Inflammatory macrophage treated with lipopolysaccharide for 4 hours (primary cell): Measurements from ENCODE around the gene SERPINA12.

ENCODE experiments used
- DNase-seq: peaks from one replicate; pipeline ENCODE4 v3.0.0-alpha.2; 2020

The SERPINA12 gene

DNA sequence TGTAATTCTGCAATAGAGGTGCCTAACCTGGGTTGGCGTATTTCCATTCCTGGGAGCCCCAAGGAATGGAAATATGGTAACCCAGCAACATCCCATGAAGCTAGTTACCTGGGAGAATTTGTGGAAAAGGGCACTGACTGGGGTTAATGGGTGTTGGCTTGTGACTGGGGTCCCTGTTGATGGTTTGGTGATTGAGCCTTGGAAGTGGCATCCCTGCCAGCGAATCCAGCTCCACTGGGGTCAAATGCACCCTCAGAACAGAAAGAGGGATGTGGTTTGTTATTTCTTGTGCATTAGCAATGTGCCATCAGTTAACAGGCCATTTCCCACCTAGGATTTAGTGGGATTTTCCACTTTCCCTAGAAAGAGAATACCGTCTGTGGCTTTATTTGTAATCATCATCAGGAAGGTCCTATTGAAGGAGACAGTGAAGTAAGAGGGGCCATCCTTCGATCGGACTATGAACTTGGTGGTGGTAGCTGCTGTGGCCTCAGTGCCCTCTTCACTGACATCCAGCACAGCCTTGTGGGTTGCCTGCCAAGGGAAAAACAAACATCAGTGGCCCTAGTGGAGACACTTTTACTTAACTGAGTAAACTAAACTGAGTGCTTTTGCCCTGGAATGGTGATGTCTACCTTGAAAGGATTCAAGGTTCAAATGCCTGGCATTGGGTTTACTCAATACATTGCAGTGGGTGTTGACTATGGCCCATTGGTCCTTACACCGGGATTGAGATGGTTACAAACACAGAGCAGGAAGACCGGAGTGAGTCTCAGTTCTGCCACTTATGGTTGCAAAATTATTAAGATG is 46.3 kb downstream of the SERPINA12 start:
- no peak for DNase-seq

DNA sequence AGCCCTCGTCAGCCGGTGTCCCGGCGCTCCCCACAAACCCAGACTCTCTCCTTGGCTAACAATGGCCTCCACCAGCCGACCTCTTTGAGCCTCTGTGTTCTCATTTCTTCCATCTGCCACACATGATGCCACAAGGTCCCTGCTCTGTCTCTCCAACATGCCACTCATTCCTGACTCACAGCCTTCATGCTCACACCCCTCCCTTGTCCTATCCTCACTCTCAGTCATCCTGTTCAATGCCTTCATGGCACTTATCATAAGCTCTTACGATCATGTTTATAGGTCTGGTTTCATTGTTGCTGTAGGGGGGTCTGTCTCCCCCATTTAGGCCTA is 47.1 kb downstream of the SERPINA12 start:
- no peak for DNase-seq

DNA sequence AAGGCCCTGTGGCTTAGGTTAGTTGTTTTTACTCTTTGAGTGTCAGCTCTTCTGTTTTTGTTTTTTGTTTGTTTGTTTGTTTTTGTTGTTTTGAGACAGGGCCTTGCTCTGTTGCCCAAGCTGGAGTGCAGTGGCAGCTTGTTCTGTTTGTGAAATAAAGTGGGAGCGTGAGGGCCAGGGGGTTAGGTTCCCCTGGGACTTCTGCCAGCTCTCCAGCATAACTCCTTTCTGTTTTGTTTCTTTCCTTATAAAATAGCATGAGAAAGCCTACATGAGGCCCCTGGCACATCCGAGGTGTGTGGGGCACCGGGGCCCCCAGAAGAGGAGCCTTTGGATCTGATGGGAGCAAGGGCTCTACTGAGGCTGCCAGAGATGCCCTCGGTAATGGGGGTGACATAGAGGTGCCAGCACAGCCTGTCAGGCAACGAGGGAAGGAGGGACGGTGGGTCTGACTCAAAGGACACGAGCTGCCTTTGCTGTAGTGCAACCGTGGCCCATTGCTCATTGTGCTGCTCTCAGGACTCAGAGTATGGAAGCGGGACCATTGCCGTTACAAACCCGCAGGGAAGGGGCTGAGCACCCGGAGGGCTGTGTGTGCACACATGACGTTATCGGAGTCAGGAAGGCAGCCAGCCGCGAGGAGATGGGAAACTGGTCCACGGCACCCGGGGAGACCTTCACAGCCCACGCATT is 47.6 kb downstream of the SERPINA12 start:
- DNase-seq: no peak

DNA sequence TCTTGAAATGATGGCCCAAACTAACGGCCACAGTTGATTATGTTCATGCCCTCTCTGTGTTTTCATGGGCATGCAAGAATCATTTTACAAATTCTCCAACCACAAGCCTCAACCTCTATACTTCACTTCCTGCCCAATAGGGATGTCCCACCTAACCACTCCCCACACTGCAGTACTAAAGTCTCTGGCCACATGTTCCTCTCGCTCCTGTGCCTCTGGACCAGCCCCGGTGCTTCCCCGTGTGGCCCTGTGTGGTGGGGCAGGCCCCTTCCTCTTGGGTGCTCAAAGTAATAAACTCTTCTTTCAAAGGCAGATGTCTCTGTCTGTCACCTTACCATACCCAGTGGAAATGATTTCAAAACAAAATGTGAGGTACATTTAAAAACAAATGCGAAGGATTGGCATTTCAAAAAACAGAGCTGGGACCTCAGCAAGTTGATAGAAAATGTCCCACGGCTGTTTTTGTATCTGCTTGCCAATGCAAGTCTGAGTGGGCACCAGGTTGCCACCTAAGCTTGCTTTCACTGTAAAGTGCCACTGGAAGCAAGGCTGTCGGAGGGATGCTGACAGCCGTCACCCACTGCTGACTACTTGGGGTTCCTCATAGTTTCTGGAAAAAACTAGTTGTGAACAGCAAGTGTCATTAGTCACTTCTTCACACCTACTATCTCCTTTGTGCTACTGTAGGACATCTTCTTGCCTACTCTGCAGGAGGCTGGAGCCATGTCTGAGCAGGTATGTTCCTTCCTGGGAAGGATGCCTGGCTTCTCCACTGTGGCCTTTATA is 48.4 kb downstream of the SERPINA12 start:
- DNase-seq: no peak

DNA sequence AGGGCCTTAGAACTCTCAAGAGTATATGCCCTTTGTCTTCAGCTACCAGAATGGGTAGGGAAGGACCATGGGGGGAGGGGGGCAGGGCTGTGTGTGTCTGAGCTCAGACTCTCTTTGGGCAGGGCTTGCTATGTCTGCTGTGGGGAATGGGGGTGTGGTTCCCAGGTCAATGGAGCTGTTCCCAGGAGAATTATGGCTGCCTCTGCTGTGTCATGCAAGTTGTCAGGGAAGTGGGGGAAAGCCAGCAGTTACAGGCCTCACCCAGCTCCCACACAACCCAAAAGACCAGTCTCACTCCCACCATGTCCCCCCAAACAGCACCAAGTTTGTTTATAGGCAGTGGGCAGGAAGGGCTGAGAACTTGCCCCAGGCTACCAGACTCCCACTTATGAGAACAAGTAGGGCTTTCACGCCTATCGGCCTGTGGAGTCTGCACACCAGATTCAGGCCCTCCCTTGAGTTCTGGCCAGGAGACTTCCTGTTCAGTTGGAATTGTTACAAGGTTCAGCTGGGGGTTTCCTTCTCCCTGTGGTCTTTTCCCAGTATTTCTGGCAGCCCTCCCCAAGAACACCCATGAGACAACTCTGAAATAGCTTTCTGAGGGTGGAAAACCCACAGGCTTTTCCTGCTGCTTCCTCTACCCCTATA is 50.6 kb downstream of the SERPINA12 start:
- DNase-seq: no peak

DNA sequence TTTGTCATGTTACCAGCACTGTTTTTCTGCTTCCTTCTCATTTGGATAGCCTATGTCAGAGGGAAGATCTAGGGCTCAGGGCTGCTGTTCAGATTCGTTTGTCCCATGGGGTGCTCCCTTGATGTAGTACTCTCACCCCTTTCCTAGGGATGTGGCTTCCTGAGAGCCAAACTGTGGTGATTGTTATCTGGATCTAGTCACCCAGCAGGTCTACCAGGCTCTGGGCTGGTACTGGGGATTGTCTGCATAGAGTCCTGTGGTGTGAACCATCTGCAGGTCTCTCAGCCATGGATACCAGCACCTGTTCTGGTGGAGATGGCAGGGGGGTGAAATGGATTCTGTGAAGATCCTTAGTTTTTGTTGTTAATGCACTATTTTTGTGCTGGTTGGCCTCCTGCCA is 51.2 kb downstream of the SERPINA12 start:
- no peak for DNase-seq

DNA sequence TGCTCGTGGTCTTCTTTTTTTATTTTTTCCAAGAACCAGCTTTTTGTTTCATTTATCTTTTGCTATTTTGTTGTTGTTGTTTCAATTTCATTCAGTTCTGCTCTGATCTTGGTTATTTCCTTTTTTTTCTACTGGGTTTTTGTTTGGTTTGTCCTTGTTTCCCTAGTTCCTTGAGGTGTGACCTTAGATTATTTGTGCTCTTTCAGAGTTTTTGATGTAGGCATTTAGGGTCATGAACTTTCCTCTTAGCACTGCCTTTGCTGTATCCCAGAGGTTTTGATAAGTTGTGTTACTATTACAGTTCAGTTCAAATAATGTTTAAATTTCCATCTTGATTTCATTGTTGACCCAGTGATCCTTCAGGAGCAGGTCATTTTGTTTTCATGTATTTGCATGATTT is 53.3 kb downstream of the SERPINA12 start:
- DNase-seq: no peak

DNA sequence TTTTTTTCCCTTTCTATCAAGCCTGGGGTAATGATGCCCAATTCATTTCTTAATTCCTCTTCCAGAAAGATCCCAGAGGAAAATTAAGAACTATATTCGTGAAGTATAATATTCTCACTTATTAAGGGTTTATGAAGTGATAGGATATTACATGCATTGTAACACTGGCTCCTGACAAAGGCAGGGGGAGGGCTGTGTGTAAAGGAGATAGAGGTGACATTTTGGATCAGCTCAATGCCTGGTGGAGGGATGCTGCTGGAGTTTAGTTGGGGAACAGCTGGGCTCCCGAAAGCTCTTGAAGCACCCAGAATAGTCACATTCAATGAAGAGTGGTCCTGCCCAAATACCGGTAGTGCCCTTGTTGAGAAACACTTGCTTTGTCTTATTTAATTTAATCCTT is 57.4 kb downstream of the SERPINA12 start:
- DNase-seq: no peak

DNA sequence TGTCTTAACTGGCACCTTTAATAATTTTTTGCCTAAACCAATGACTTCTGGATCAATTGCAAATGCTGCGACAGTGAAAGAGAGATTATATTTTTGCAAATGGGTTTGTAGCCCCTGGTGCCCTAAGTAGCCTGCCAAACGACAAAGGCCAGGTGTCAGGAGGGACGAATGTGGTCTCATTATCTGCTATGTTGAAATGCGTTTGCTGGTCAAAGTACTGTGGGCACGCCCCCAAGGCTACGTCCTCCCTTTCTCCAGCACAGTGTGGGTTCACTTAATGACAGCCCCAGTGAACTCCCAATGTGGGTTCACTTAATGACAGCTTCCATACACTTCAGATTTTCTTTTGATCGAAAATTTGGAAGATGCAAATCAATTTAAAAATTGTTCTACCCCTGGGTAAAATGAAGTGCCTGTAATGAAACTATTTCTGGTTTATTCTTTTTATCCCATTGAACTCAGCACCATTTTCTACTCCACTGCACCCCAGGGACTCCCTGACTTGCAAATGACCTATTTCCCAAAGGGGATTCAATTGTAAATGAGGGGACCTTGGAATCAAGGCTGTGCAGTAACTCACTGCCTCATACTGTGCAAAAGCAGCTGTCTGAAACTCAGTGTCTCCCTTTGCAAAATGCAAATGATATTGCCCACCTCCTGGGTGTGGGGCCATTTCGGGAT is 58.0 kb downstream of the SERPINA12 start:
- DNase-seq: no peak

DNA sequence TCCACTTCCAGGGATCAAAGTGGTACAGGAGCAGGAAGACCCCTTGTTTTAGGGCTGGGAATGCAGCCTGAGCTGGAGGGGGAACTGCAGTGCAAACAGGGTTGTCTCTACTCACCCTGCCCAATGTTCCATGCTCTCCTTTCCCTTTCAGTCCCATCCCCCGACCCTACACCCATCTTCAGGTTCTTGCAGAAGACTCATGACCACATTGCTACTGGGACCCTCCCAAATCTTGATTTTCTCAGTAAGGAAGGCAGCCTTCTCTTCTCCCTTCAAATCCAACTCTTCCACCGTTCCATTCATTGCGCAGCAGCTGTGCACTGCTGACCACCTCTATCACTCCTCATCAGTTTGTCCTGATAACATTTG is 58.6 kb downstream of the SERPINA12 start:
- DNase-seq: no peak

DNA sequence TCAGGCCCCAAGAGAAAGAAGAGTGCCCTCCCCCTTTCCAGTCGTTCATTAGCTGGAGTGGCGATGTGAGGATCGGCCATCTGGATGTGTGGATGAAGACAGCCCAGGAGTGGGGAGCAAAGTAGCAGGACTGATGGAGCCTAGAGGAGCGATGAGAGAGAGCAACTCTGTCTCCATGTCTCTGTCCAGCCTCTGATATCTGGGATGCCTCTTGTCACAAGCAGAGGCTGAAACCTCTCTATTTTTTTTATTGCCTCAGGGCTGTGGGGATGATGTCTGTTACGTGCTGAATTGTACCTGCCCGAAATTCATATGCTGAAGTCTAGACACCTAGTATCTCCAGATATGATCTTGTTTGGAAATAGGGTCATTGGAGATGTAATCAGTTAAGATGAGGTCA is 59.3 kb downstream of the SERPINA12 start:
- no peak for DNase-seq

DNA sequence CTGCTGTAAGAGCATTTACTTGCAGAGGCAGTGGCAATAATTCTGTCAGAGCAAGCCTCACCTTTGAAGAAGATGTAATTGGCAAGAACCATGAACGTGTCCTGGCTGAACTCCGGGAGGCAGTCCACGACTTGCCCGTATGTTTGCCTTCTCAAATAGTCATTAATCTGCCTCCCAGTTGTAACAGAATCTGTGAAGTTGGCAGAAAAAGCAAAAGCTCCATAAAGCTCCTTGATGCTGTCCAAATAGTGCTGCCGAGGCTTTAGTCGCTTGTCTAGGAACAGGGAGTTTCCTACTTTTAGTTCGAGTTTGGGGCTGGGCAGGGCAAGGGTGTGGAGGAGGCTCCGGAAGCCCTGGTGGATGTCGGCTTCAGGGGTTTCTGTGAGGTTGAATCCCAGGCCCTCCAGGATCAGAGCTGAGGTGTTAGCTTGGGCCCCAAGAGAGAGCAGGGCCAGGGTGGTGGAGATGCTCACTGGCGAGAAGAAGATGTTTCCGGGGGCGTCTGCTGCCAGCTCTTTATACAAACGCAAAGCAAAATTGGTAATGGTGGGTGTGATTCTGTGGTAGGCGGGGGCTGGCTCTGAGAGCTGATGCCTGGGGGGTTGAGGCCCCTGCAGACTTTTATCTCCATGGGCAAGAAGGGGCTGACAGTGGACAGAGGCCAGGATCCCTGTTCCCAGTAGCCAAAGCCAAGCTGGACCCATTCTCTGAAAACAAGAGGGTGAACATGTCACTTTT is 61.0 kb downstream of the SERPINA12 start:
- no peak for DNase-seq

DNA sequence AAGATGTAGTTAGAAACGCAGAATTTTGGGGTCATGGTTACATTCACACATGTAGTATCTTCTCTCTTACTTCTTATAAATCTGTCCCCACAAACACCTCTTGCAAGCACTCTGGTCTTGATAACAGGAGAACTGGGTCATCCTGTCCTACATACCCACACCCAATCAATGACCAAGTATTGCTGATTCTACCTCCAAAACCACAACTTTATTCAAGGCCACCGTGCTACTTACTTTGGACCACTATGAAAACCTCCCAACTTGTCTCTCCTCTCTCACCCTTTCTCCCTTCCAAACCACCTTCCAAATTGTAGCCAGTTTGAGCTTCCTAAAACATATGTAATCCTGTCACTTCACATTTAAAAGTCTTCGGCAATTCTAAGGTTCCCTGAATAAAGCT is 62.1 kb downstream of the SERPINA12 start:
- no peak for DNase-seq

DNA sequence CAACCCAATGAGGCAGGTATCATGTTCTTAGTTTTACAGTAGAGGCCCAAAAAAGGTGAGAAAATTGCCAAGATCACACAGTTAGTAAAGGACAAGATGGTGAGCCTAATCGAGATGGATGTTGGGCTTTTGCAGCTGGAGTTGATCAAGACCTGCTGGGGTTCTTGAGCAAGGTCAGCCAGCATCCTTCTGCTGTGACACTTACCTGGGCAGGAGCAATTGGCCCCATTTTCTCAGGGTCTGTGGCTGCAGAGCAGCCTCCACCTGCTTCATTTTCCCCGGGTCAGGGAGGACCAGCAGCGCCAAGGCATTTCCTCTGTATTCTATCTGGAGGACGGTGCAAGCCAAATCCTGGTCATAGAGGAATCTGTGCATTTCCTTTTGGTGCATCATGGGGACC is 63.1 kb downstream of the SERPINA12 start:
- DNase-seq: no peak

DNA sequence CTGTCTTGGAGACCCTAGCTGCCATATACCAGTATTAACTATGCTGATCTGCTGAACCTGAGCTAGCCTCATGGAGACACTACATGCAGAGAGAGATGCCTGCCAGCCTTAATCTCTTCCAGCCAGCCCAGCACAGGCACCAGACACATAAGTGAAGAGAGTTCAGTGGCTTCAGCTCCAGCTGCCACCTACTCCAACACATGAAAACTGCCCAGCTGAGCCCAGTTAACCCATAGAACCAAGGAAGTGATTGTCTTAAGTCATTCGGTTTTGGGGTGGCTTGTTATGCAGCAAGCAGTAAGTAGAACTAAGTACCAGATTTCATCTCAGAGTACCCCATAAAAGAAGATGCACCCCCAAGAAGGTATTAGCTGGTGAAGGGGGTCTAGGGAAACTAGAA is 64.3 kb downstream of the SERPINA12 start:
- no peak for DNase-seq

DNA sequence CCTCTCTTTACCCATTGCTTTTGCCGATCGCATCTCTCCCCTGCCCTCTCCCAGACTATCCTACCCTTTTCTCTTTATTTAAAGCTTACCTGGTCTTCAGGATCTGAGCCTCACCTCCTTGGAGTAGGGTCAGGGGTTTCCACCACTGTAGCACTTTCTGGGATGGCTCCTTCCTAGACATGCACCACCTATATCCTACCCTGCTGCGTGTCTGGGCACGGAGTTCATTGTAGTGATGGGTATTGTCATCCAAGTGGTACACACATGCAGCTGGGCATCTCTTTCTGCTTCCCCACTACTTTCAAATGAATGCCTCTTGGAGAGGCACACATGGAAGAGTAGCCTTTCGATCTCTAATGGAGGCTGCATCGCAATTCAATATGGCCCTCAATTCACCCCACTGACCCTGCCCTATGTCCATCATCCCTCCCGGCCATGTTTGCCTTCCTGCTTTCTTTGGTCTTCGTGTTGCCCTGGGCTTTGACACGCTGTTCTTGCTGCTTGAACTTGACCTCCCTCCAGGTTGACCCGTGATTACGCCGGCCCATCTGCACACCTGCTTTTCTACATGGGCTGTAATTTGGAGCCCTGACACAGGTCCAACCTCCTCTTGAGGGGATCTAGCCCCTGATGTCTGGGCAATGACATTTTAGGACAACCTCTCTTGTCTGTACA is 67.6 kb downstream of the SERPINA12 start:
- DNase-seq: no peak

DNA sequence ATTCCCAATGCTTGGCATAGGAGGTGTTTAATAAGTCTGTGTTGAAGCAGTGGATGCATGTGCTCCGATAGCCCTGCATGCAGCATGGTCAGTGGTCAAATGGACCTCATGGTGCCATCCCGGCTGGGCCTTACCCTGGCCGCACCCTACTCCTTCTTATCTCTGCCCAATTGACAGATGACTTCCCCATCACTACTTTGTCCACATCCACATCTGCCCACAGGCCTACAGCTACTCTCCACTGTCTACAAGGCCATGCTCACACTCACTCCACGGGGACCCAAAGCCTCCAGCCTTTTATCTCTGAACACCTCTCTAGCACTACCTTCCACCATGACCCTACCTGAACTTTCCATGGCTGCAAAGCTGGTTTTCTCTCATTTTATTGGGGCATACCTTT is 68.1 kb downstream of the SERPINA12 start:
- no peak for DNase-seq

DNA sequence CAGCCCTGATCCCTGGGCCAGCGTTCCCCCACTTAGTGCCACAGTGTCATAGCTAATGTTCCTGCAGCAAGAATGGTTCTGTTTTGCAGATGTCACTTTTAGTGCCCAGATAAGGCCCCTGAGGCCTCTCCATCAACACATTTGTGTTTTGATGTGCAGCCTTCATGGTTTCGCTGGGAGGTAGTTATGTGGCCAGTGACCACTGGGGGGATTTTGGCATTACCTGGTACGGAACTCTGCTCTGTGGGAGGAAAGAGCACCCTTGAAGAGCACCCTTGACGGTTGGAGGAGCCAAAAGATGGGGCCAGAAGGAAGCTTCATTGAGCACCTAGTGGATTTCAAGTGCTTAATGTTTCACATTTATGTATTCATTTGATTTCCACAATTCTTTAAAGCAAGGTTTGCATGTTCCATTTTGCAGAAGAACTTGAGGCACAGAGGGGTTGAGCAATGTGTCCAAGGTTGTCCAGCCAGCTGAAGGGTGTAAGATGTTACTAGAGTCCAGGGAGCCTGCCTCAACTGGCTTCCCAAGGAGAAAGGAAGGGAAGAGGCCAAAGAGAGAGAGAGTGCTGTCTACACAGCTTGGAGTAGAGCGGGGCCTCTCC is 69.7 kb downstream of the SERPINA12 start:
- no peak for DNase-seq
